ENCODE data around the gene AP1S3. TPM values are rescaled to one million over a fixed set of nuclear protein-coding genes. Genes with fewer than 3 reads are reported as not detected.

AP1S3 gene
- total RNA-seq, 4 donors from 2014 or later = 0.80 to 6.4 (median 1.7) TPM

GRCh38 chr2:223747392-223748042 lies 89.9 kb downstream of the AP1S3 start:
- 36 to 55% methylated on average over 2 of the region's 2 CpGs for WGBS, 2 donors
- H3K4me3 ChIP-seq (ENCODE audit: low read depth, poor library complexity, severe bottlenecking) = no peak overlapping the region
- intact Hi-C loops (cut with DNase I; ENCODE audit: low total_unique reads) = no loop called here
- TF ChIP-seq, protein P1, sequence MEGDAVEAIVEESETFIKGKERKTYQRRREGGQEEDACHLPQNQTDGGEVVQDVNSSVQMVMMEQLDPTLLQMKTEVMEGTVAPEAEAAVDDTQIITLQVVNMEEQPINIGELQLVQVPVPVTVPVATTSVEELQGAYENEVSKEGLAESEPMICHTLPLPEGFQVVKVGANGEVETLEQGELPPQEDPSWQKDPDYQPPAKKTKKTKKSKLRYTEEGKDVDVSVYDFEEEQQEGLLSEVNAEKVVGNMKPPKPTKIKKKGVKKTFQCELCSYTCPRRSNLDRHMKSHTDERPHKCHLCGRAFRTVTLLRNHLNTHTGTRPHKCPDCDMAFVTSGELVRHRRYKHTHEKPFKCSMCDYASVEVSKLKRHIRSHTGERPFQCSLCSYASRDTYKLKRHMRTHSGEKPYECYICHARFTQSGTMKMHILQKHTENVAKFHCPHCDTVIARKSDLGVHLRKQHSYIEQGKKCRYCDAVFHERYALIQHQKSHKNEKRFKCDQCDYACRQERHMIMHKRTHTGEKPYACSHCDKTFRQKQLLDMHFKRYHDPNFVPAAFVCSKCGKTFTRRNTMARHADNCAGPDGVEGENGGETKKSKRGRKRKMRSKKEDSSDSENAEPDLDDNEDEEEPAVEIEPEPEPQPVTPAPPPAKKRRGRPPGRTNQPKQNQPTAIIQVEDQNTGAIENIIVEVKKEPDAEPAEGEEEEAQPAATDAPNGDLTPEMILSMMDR (IDR thresholded peaks at IDR 0.05) = no peak
- no peak for TF ChIP-seq POLR2A (IDR thresholded peaks at IDR 0.05)
- DNase-seq (ENCODE audit: low spot score in 2 of 2) = no peak

DNA sequence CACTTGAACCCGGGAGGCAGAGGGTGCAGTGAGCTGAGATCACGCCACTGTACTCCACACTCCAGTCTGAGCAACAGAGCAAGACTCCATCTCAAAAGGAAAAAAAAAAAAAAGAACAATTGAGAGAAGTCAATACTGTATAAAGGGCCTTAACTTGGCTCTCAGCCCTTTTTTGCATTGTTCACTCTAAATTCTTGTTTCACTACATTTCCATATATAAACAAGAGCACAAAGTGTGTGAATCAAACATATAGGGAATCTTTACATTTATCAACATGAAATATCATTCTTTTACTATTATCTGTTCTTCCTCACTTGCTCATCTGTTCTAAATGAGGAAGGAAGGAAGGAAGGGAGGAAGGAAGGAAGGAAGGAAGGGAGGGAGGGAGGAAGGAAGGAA lies 90.8 kb downstream of the AP1S3 start:
- DNase-seq (ENCODE audit: low spot score in 2 of 2) = no peak
- 91 to 98% methylated on average over 2 of the region's 2 CpGs for WGBS, 2 donors
- no peak overlapping the region for H3K4me3 ChIP-seq (ENCODE audit: low read depth, poor library complexity, severe bottlenecking)
- TF ChIP-seq POLR2A (IDR thresholded peaks at IDR 0.05) = no peak
- TF ChIP-seq, protein P1 (IDR thresholded peaks at IDR 0.05) = no peak
- intact Hi-C loops (cut with DNase I; ENCODE audit: low total_unique reads) = no loop called here

- TF ChIP-seq POLR2A (IDR thresholded peaks at IDR 0.05) = no peak
- TF ChIP-seq, protein P1 (IDR thresholded peaks at IDR 0.05) = no peak
- H3K4me3 ChIP-seq (ENCODE audit: low read depth, poor library complexity, severe bottlenecking) = no peak overlapping the region
- DNase-seq (ENCODE audit: low spot score in 2 of 2) = no peak
- WGBS, 2 donors = 51 to 65% methylated on average over 3 of the region's 3 CpGs
- intact Hi-C loops (cut with DNase I; ENCODE audit: low total_unique reads) = no loop called here
Measured at GRCh38 chr2:223744580-223744979, 92.8 kb downstream of the AP1S3 start.

GRCh38 chr2:223740679-223741078 lies 96.7 kb downstream of the AP1S3 start:
- 73 to 87% methylated on average over 5 of the region's 5 CpGs for WGBS, 2 donors
- intact Hi-C loops (cut with DNase I; ENCODE audit: low total_unique reads) = no loop called here

DNA sequence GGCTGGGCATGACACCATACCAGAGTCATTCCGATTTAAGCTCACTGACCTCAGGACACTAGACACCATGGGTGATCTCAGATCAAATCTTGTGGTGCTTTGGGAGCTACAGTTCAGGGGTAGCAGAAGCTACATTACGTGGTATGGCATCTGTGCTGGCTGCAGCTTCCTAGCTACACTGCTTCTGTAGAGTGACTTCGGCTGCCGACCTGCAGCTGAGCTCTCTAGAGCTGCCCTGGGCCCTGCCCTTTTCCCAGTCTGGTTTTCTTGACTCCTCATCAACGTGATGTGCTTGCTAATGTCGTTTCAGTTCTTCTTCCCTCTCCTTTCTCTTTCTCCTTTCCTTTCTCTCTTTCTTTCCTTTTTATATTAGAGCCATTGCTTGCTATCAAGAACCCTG lies 100.2 kb downstream of the AP1S3 start:
- intact Hi-C loops (cut with DNase I; ENCODE audit: low total_unique reads) = no loop called here
- no peak for DNase-seq (ENCODE audit: low spot score in 2 of 2)
- no peak overlapping the region for H3K4me3 ChIP-seq (ENCODE audit: low read depth, poor library complexity, severe bottlenecking)
- WGBS, 2 donors = 90% methylated on average over 6 of the region's 6 CpGs
- TF ChIP-seq, protein P1 (IDR thresholded peaks at IDR 0.05) = no peak
- no peak for TF ChIP-seq POLR2A (IDR thresholded peaks at IDR 0.05)

More at GRCh38 chr2:223740679-223741078, 96.7 kb downstream of the AP1S3 start:
- no peak overlapping the region for H3K4me3 ChIP-seq (ENCODE audit: low read depth, poor library complexity, severe bottlenecking)
- DNase-seq (ENCODE audit: low spot score in 2 of 2) = no peak
- no peak for TF ChIP-seq POLR2A (IDR thresholded peaks at IDR 0.05)
- TF ChIP-seq, protein P1 (IDR thresholded peaks at IDR 0.05) = no peak

GRCh38 chr2:223736488-223736887 lies 100.9 kb downstream of the AP1S3 start:
- DNase-seq (ENCODE audit: low spot score in 2 of 2) = no peak
- 83 to 86% methylated on average over 4 of the region's 4 CpGs for WGBS, 2 donors
- intact Hi-C loops (cut with DNase I; ENCODE audit: low total_unique reads) = no loop called here
- TF ChIP-seq, protein P1 (IDR thresholded peaks at IDR 0.05) = no peak
- no peak for TF ChIP-seq POLR2A (IDR thresholded peaks at IDR 0.05)
- H3K4me3 ChIP-seq (ENCODE audit: low read depth, poor library complexity, severe bottlenecking) = no peak overlapping the region

Measured in lower leg skin (tissue), 4 donors.